Activated naive CD8-positive, alpha-beta T cell (primary cell): Measurements from ENCODE around the gene NPAS2.

ENCODE experiments used
- H3K27ac Mint-ChIP-seq: one replicate; pipeline ENCODE4 v1.8.0; 2021; ENCODE audit warnings: mixed read lengths
- H3K27me3 Mint-ChIP-seq: one replicate; pipeline ENCODE4 v1.8.0; 2021; ENCODE audit warnings: mixed read lengths
- H3K36me3 Mint-ChIP-seq: one replicate; pipeline ENCODE4 v1.8.0; 2021; ENCODE audit warnings: mixed read lengths
- H3K4me1 Mint-ChIP-seq: one replicate; pipeline ENCODE4 v1.8.0; 2021; ENCODE audit warnings: low read depth, mixed read lengths
- H3K4me3 Mint-ChIP-seq: one replicate; pipeline ENCODE4 v1.8.0; 2021; ENCODE audit warnings: mild to moderate bottlenecking, mixed read lengths
- H3K9me3 Mint-ChIP-seq: one replicate; pipeline ENCODE4 v1.8.0; 2021; ENCODE audit warnings: low read depth, mixed read lengths

The NPAS2 gene

GRCh38 chr2:100887039-100887578 is 67.2 kb downstream of the NPAS2 start:
- Mint-ChIP-seq H3K27me3 (no peaks in the 10 kb centered on the region), H3K9me3 (no peaks in the 10 kb centered on the region), H3K4me3 (no peak overlapping the region), H3K4me1 (peaks cover 5% of the 10 kb centered on the region), H3K27ac (no peak overlapping the region), H3K36me3 (no peaks in the 10 kb centered on the region)

- Mint-ChIP-seq H3K36me3 (no peaks in the 10 kb centered on the region), H3K27me3 (no peaks in the 10 kb centered on the region), H3K27ac (no peak overlapping the region), H3K4me3 (no peak overlapping the region), H3K4me1 (peaks cover 1% of the 10 kb centered on the region), H3K9me3 (no peaks in the 10 kb centered on the region)
These were observed 68.0 kb downstream of the NPAS2 start for GRCh38 chr2:100887713-100888495.

GRCh38 chr2:100888601-100889000 is 68.7 kb downstream of the NPAS2 start:
- H3K4me1 Mint-ChIP-seq, result peaks cover 1% of the 10 kb centered on the region
- no peaks in the 10 kb centered on the region for H3K36me3 Mint-ChIP-seq
- H3K27ac Mint-ChIP-seq, result no peak overlapping the region
- H3K27me3 Mint-ChIP-seq, result no peaks in the 10 kb centered on the region
- no peaks in the 10 kb centered on the region for H3K9me3 Mint-ChIP-seq
- H3K4me3 Mint-ChIP-seq, result no peak overlapping the region

- Mint-ChIP-seq H3K27ac (no peak overlapping the region), H3K27me3 (no peaks in the 10 kb centered on the region), H3K4me3 (no peak overlapping the region), H3K36me3 (no peaks in the 10 kb centered on the region), H3K9me3 (no peaks in the 10 kb centered on the region), H3K4me1 (no peaks in the 10 kb centered on the region)
These were observed 69.3 kb downstream of the NPAS2 start for GRCh38 chr2:100889286-100889685.

- no peaks in the 10 kb centered on the region for H3K4me1 Mint-ChIP-seq
- no peak overlapping the region for H3K4me3 Mint-ChIP-seq
- H3K27me3 Mint-ChIP-seq, result no peaks in the 10 kb centered on the region
- H3K27ac Mint-ChIP-seq, result no peak overlapping the region
- no peaks in the 10 kb centered on the region for H3K9me3 Mint-ChIP-seq
- no peaks in the 10 kb centered on the region for H3K36me3 Mint-ChIP-seq
These were observed 72.1 kb downstream of the NPAS2 start for GRCh38 chr2:100891906-100892642.

- H3K27ac Mint-ChIP-seq, result no peak overlapping the region
These were observed 73.6 kb downstream of the NPAS2 start for GRCh38 chr2:100893392-100894104.

GRCh38 chr2:100894105-100894795 is 74.3 kb downstream of the NPAS2 start:
- Mint-ChIP-seq H3K36me3 (no peaks in the 10 kb centered on the region), H3K4me3 (no peak overlapping the region), H3K4me1 (no peaks in the 10 kb centered on the region), H3K27ac (no peak overlapping the region), H3K27me3 (no peaks in the 10 kb centered on the region), H3K9me3 (no peaks in the 10 kb centered on the region)

More at GRCh38 chr2:100893392-100894104, 73.6 kb downstream of the NPAS2 start:
- Mint-ChIP-seq H3K4me1 (no peaks in the 10 kb centered on the region), H3K9me3 (no peaks in the 10 kb centered on the region), H3K27me3 (no peaks in the 10 kb centered on the region), H3K36me3 (no peaks in the 10 kb centered on the region), H3K4me3 (no peak overlapping the region)

- H3K36me3 Mint-ChIP-seq, result no peaks in the 10 kb centered on the region
- H3K4me1 Mint-ChIP-seq, result no peaks in the 10 kb centered on the region
- no peak overlapping the region for H3K27ac Mint-ChIP-seq
- no peak overlapping the region for H3K4me3 Mint-ChIP-seq
- no peaks in the 10 kb centered on the region for H3K27me3 Mint-ChIP-seq
- no peaks in the 10 kb centered on the region for H3K9me3 Mint-ChIP-seq
These were observed 74.8 kb downstream of the NPAS2 start for GRCh38 chr2:100894796-100895156.

- H3K9me3 Mint-ChIP-seq, result peaks cover 3% of the 10 kb centered on the region
- no peaks in the 10 kb centered on the region for H3K27me3 Mint-ChIP-seq
- no peak overlapping the region for H3K27ac Mint-ChIP-seq
- H3K4me1 Mint-ChIP-seq, result no peaks in the 10 kb centered on the region
- H3K4me3 Mint-ChIP-seq, result no peak overlapping the region
- H3K36me3 Mint-ChIP-seq, result peaks cover 3% of the 10 kb centered on the region
These were observed 75.5 kb downstream of the NPAS2 start for GRCh38 chr2:100895402-100895801.

GRCh38 chr2:100895934-100896685 is 76.2 kb downstream of the NPAS2 start:
- Mint-ChIP-seq H3K9me3 (peaks cover 5% of the 10 kb centered on the region), H3K36me3 (peaks cover 4% of the 10 kb centered on the region), H3K27me3 (no peaks in the 10 kb centered on the region), H3K4me1 (no peaks in the 10 kb centered on the region), H3K27ac (no peak overlapping the region), H3K4me3 (no peak overlapping the region)

- no peak overlapping the region for H3K27ac Mint-ChIP-seq
- no peak overlapping the region for H3K4me3 Mint-ChIP-seq
- H3K4me1 Mint-ChIP-seq, result no peaks in the 10 kb centered on the region
- H3K9me3 Mint-ChIP-seq, result peaks cover 5% of the 10 kb centered on the region
- no peaks in the 10 kb centered on the region for H3K27me3 Mint-ChIP-seq
- H3K36me3 Mint-ChIP-seq, result peaks cover 4% of the 10 kb centered on the region
These were observed 78.2 kb downstream of the NPAS2 start for GRCh38 chr2:100898035-100898665.

GRCh38 chr2:100900156-100900795 is 80.3 kb downstream of the NPAS2 start:
- peaks cover 5% of the 10 kb centered on the region for H3K9me3 Mint-ChIP-seq
- peaks cover 6% of the 10 kb centered on the region for H3K36me3 Mint-ChIP-seq
- no peaks in the 10 kb centered on the region for H3K27me3 Mint-ChIP-seq

GRCh38 chr2:100902817-100903405 is 83.0 kb downstream of the NPAS2 start:
- peaks cover 5% of the 10 kb centered on the region for H3K9me3 Mint-ChIP-seq
- H3K27me3 Mint-ChIP-seq, result no peaks in the 10 kb centered on the region
- peaks cover 24% of the 10 kb centered on the region for H3K4me1 Mint-ChIP-seq
- no peak overlapping the region for H3K4me3 Mint-ChIP-seq
- H3K27ac Mint-ChIP-seq, result no peak overlapping the region
- peaks cover 6% of the 10 kb centered on the region for H3K36me3 Mint-ChIP-seq

More at GRCh38 chr2:100900156-100900795, 80.3 kb downstream of the NPAS2 start:
- H3K4me1 Mint-ChIP-seq, result peaks cover 5% of the 10 kb centered on the region
- H3K27ac Mint-ChIP-seq, result no peak overlapping the region
- H3K4me3 Mint-ChIP-seq, result no peak overlapping the region
